ENCODE data around the gene DUSP10.

Gene DUSP10

DNA sequence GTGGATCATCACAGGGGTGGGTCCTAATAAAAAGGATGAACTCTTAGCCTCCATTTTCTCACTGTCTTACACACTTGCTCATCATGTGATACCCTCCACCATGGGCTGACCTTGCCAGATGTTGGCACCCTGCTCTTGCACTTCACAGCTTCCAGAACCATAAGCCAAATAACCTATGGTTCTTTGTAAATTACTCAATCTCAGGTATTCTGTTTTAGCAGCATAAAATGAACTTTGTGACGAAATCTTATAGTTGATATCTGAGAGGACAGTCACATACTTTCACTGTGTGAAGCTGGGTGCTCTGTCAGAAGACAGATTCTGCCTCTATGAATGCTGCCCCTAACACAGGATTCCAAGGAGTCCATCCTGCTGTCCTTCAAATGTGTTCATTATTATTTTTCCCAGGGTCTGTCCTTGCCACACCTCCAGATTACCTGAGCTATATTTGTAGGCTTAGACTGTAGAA, 13.8 kb downstream of the DUSP10 start:
- DNase-seq: no peak

DNA sequence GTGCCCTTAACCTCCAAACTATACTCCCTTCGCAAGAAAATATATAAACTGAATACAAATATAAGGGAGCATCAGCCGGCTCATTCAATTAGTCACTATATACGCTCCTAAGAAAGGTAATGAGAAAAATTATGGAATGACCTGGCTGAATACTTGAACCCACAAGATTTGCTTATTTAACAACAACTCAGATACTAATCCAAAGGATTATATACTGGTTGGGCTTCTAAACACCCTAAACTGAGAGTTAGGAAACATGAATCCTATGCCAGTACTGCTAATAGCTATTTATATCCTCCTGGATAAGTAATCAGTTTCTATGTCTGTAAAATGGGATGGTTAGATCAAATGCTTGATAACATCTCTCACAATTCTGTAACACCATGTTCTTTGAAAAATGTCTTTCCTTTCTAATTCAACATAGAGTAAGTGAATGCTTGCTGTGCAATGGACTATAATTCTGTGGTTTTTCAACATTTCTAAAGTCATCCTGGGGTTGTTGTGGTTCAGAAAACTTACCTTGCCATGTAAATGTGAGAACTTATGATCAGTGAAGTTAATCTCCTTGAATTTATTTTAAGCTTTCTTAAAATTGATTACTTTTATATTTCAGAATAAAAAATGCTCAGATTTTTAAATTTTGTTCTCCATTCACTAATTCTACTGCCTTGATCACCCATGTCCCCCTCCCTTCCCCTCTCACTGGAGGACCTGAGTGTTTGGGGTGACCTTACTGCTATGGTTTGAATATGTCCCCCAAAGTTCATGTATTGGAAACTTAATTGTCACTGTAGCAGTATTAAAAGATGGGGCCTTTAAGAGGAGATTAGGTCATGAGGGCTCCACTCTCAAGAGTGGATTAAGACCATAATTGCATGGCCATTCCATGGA, 14.5 kb downstream of the DUSP10 start:
- no peak for DNase-seq

DNA sequence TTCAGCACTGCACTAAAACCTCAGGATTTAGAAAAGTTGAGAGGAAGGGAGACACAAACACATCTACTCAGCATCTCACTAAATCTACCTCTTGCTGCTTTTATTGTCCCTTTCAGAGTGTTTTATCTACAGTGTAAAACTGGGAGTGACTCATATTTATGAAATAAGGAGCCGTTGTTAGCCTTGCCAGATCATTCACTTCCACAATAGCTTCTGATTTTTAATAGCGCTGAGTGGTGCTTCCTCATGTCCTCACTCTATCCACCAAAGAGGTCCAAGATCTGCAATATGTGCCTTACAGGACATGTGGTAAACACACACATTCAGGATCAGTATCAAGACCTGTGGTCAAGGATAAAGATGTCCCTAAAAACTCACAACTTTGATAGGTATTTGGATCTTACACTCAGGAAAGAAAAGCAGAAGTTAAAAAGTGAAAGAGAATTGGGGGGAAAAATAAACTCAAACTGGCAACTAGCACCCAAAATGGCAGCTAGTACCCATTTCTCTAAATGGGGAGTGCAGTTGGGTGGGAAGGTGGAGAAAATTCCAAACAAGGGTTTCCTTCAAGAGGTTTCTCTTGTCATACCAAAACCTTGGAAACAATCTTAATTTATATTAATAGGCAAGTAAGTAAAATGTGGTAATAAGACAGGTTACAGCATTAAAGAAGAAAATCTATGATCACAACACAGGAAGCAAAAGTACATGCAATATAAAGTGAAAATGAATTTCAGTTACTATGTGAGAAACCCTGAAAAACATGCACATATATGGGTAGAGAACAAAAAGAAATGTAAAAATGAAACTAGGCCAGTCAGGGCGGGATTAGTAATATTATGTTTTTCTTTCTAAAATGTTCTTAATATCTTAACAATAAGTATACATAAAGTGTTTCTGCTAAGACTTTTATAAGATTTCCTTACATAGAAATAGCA, 15.9 kb downstream of the DUSP10 start:
- no peak for DNase-seq

DNA sequence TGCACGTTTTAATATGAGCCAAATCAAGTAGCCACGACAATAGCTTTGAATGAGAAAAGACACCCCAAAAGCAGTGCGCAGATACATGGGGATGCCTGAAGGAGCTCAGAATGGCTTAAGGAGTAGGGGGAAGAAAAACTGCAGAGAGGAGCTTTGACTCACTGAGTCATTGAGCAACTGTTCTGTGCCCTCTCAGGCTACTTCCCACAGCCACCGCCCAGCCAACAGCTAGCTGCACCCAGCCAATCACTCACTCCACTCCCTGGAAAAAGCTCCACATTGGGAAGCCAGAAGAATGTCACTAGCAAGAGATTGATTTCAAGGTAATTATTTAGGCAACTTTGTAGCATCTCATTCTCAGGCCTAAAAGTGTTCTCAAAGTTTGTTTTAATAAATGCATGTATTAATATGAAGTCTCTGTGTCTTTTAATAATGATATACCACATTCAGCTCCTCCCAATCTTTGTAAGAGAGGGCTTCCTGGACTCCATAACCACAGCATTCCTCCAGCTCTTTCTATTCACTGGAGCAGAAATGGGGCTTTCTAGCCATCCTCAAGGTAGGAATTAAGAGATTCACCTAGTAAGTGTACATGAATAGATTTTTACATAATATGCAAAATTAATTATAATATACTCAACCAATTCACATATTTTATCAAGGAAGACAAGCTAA, 16.8 kb downstream of the DUSP10 start:
- no peak for DNase-seq

DNA sequence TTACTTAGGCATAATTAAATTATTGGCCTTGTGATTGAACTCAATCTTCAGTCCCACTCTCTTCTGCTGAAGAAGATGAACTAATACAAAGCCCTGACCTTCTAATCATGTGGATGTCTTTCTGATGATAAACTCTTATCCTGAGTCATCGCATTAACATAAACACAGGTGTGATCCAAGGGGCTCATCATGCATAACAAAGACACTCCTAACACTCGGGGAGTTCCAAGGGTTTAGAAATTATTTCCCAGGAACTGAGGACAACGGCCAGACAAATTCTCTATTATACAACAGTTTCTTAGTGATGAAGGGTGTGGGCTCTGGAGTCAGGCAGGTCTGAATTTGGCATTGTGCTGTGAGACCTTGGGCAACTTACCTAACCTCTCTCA, 18.0 kb downstream of the DUSP10 start:
- no peak for DNase-seq

DNA sequence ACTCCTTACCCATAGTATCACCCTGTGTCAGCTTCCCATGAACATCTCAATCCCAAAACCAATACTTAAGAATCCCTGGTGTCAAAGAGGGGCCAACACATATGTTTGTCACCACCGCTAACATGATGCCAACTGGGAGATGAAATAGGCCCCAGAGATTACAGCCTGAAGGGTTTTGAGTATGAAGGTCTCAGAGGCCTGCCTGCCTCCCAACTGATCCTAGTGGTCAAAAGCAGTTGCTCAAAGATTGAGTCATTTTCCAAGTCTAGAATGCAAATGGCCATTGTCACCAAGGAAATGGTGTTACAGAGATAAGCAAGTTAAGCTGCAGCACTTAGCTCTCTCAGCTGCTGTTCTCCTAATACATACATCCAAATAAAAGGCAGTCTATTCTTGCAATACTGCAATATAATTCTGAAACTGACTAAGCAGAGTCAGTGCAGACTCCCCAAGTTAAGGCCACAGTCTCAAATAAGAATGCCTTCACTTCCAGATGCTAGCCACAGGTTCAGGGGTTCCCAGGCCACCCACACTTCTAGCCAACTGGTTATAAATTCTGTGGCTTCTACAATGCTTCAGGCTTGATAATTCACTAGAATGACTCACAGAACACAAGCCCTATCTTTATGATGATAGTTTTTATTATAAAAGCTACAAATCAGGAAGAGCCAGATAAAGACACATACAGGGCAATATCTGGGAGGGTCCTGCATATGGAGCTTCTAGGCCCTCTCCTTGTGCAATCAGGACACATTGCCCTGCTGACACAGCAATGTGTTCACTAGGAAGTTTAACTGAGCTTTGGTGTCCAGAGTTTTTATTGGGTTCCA, 18.7 kb downstream of the DUSP10 start:
- DNase-seq: no peak

DNA sequence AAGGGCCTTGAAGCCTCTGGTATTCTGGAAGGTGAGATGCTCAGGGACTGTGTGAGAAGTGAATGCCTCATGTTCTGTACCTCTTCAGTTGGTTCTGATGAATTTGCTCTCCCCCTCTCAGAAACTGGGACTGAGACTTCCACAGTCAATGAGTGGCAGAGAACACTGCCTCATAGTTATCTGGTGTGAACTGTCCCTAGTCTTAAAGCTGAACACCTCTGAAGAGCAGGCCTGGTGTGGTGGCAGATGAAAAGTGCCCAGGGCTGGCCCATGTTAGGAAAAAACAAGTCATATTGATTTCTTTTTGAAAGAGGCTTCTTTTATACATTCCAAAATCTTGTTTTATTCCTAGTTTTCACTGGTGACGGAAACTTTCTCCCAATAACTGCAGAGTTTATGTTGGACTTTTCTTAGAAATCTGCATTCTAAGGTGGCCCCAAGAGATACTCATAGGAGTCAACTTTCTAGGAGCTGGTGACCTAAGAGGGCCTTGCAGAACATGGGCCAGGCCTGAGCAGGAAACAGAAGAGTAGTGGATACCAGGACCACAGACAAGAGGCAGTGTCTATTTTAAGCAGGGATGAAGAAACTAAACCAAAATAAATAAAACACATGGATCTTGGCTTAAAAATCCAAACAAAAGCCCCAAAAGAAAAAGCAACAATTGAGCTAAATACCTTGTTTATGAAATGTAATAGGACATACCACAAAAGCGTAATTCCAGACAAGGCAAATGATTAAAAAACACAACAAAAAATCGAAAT, 19.5 kb downstream of the DUSP10 start:
- DNase-seq: no peak

DNA sequence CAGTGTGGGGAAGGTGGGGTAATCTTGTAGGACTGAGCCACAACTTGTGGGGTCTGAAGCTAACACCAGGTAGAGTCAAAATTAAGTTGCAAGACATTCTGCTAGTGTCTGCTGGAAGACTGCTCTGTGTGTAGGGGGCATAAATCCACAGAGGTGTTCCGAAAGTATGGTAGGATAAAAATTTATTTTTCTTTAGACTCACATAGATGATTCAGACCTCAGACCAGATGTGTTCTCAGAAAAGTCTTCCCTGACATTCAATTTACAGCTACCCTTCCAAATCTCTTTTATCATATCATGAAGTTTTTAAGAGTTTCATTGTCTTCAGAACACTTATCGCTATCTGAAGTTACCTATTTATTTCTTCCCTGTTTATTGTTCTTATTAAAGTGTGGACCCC, 21.3 kb downstream of the DUSP10 start:
- DNase-seq: no peak

DNA sequence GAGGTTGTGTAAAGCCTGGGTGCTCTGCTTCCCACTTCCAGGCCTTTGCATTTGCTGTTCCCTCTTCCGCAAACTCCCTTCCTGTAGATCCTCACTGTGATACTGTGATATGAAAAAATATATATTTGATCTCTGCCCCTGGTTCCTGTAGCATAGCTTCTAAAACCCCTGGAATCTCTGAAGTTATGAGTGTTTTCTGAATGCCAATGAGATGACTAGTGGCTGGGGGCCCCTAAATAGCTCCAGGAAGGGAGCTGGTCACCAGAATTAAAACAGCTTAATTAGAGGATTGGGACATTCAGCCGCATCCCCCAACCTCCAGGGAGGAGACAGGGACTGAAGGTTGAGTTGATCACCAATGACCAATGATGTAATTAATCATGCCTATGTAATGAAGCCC, 21.9 kb downstream of the DUSP10 start:
- DNase-seq: no peak

DNA sequence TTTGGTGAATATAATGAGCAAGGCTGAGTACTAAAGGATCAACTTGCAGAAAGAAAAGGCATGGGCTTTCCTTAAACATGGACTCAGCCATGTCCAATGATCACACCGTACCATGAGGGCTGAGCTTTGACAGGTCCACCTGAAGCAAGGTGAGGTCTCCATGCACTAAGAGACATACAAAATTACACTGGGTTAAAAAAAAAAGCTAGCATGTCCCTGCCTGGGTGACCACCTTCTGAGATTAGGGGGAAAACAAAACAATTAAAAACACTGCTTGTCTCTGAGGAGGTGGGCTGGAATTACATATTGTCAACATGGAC, 22.7 kb downstream of the DUSP10 start:
- DNase-seq: no peak

DNA sequence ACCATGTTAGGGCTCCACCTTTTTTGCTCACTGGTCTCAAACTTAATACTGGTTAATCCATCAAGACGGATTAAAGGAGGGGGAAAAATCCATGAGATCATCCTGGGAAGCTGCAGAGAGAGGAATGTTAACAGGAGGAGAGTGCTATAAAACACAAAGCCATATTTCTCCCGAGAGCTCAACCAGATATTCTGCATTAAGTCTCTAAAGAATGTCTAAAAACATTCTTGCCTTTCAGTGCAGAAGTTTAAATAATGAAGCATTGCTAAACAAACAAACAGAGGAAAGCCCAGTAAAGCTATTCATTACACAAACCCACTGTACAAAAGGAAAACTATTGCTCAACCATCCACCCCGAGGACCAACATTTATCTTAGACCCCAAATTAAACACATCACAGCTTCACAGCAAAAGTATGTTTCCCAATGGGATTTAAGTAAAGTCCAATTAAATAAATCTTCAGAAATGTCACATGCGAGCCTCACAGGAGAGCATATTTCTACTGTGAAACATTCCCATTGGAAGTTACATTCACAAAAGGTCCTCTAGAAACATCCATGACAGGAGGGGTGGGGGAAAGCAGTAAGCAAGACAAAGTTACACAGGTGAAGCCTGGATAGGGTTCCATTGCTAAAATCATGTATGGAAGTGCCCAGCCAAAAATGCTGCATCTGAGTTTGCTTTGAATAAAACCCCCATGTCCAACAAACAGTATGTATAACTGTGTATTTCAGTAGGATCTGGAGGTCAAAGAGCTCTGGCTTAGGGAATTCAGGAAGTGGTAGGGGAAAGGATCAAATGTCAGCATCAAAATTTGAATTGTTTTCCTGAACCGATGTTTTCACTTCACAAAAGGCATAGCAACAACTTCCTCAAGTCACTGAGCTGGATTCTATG, 23.3 kb downstream of the DUSP10 start:
- DNase-seq: no peak

DNA sequence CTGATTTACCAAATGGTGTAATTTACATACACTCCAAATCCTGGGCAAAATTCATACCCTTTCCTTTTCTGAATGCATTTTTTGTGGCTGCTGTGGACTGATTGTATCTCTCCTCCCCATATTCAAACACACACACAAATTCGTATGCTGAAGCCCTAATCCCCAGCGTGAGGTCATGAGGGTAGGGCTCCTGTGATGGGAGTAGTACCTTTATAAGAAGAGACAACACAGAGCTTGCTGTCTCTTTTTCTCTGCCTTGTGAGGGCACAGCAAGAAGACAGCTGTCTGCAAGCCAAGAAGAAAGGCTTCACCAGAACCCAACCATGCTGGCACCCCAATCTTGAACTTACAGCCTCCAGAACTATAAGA, 24.4 kb downstream of the DUSP10 start:
- DNase-seq: no peak

DNA sequence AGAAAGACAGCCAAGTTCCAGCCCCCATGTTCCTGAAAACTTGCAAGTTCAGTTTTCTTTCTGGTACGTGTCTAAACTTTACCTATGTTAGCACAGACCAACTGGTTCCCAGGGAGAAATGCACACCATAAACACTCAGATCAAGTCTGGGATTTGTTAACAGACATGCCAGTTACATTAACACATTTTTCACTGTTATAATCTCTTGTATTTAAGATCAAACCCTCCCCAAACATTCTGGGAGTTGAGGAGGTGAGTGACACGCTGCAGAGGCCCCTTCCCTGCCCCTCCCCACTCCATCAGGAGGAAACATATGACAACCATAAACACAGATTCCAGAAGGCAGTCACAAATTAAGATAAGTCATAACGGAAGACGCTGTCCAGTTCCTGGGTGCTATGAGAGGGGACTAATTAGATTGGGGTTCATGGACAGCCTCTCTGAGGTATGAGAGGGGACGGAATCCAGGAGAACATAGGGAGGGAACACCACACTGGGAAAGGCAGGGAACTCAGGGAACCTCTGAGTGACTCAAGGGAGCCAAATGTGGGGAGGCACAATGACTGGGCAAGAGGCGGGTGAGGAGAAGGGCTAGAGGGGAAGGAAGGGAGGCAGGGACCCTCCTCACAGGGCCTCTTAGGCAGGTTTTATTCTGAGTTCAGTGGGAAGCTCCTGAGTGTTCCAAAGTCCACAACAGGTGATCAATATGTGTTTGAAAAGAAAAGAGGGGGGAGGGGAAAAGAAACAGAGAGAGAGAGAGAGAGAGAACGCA, 25.0 kb downstream of the DUSP10 start:
- no peak for DNase-seq

DNA sequence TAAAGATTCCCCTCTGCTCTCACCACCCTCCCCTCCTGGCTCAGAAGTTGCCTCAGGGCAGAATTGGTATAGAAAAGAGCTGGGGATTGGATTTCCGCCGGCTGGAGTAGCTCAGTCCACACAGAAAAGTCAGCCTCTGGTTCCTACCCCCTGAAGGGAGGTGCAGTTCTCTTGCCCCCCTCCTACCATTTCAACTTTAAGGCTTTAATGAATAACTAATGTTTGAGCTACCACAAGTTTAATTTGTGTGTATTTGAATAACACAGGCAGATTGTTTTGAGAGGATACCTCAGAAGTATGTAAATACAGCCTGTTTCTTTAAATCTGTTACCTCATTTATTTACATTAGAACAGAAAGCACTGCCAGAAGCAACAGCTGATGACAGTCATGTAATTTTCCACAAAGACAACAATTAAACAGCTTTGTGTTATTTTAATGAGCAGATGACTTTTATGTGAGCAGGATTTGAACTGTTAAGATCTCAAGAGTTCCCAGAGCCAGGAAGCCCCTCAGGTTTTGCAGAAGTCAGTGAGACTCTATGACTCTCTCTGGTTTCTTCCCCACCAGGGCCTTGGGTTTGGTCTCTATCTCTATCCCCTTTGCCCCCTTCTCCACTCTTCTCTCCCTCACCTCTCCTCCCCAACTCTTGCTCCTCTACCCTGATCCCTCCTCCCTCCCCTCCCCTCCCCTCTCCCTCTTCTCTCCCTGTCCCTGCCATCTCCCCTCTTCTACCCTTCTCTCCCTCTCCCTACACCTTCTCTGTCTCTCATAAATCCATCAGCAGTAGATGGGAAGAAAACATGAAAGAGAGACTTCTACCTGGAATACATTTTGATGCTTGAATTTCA, 26.3 kb downstream of the DUSP10 start:
- DNase-seq: peak; percentile 46

DNA sequence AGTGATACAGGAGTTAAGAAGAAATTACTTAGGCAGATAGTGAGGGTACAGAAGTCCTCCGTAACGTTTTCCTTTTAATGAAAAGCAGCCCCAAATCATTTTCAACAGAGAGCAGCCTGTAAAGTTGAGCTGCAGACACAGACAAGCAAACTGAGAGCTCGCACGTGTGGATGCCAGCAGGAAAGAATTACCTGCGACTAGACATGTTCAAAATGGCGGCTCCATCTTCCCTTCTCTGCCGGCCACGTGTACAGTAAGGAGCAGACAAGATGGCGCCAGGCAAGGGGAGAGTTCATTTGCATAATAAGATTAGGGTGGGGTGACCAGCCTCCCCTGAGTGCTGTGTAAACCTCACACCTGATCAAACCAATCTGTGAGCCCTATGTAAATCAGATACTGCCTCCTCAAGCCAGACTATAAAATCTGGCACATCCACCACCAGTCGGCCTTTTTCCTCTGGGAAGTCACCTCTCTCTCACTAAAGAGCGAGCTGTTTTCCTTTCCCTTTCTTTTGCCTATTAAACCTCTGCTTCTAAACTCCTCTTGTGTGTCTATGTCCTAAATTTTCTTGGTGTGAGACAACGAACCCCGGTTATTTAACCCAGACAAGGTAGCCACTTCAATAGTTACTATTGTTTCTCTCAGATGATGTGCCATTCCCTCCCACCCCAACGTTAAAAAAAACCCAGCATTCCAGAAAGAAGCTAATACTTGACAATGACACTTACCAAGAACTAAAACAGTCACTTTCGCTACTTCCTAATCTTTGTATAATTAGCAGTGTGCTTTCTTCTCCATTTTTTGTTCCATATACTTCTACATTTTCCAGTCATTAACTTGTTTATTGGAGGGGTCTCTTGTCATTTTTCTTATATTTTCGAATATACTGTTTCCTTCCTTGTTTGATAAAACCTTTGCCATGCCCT, 27.4 kb downstream of the DUSP10 start:
- no peak for DNase-seq

DNA sequence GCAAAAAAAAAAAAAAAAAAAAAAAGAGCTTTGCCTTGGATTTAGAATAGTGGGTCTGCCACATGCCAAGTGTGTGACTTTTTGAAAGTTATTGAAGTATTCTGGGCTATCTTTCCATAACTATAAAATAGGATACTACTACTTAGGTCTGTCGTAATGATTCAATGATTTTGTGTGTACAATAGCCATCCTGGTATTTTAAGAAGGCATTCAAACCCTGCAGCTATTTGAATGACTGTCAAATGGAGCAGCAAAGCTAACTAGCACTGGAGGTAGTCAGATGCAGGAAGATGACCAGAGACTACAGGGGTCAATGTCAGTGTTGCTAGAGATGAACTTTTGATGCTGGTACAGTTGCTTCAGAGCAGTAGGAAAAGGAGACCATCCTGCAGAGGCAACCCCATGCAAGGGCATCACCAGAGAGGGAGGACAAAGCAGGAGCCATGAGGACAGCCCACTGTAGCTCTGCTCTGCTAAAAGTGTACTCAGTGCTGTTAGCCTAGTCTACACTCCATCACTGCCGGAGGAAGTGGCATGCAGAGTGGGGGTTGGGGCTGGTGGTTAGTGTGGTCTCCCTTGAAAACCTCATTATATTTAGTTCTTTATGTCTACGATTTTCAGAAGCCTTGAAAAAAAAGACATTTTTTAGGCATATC, 29.0 kb downstream of the DUSP10 start:
- no peak for DNase-seq

DNA sequence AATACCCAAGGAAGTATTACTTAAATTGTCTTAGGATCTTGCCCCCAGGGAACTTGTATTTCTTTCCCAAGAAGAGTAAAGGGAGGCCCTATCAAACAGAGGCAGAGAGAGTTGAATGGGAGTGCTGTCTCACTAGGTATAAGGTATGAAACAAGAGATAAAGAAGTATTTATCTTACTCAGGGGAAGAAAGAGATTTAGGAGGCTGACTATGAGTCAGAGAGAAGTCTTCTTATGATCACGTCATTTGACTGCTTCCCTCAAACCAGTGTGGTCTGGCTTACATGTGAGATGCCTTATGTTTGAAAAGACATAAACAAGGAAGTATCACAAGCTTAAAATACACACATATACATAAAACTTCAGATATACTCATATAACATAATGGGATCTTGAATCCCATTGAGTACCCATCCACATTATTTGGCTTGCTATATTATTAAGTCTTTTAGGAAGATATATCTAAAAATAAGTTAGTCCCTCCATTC, 29.6 kb downstream of the DUSP10 start:
- no peak for DNase-seq
